ENCODE measurements around the gene PTH1R. TPM values are rescaled to one million over a fixed set of nuclear protein-coding genes. Genes with fewer than 3 reads are reported as not detected.

PTH1R gene
- total and polyA plus RNA-seq, 3 donors from 2014 or later = 8.4 to 11.3 (median 10.2) TPM

- DNase-seq = peak; percentile 79
- H3K27ac ChIP-seq = no peak overlapping the region
- 36 to 46% methylated on average over 4 to 5 of the region's 5 CpGs for WGBS, 2 donors
- no peaks in the 10 kb centered on the region for H3K9me3 ChIP-seq
- peaks cover 24% of the 10 kb centered on the region for H3K4me1 ChIP-seq
- intact Hi-C loops (cut with DNase I; ENCODE audit: low total_unique reads) = no loop called here
- no peak overlapping the region for H3K4me3 ChIP-seq
- H3K36me3 ChIP-seq (ENCODE audit: low read depth, missing control alignments) = no peaks in the 10 kb centered on the region
- no peaks in the 10 kb centered on the region for H3K27me3 ChIP-seq
- TF ChIP-seq CTCF (IDR thresholded peaks at IDR 0.05) (peak; percentile 79 to 86 (median 80)), POLR2A (IDR thresholded peaks at IDR 0.05) (no peak)
Observed at GRCh38 chr3:46895204-46895660, 17.7 kb downstream of the PTH1R start.

- H3K27me3 ChIP-seq = no peaks in the 10 kb centered on the region
- whole genome bisulfite sequencing, 2 donors = 78 to 83% methylated on average over 3 to 4 of the region's 4 CpGs
- intact Hi-C loops (cut with DNase I; ENCODE audit: low total_unique reads) = no loop called here
- H3K9me3 ChIP-seq = no peaks in the 10 kb centered on the region
- no peaks in the 10 kb centered on the region for H3K36me3 ChIP-seq (ENCODE audit: low read depth, missing control alignments)
- H3K4me3 ChIP-seq = no peak overlapping the region
- TF ChIP-seq POLR2A (IDR thresholded peaks at IDR 0.05) (no peak), CTCF (IDR thresholded peaks at IDR 0.05) (no peak)
- no peak overlapping the region for H3K27ac ChIP-seq
- H3K4me1 ChIP-seq = peaks cover 24% of the 10 kb centered on the region
- DNase-seq = no peak
Observed at GRCh38 chr3:46895761-46896160, 18.2 kb downstream of the PTH1R start.

- no peak for TF ChIP-seq CTCF (IDR thresholded peaks at IDR 0.05)
- no peak for TF ChIP-seq POLR2A (IDR thresholded peaks at IDR 0.05)
- no peak overlapping the region for H3K27ac ChIP-seq
- intact Hi-C loops (cut with DNase I; ENCODE audit: low total_unique reads) = no loop called here
- H3K36me3 ChIP-seq (ENCODE audit: low read depth, missing control alignments) = no peaks in the 10 kb centered on the region
- DNase-seq = no peak
- no peak overlapping the region for H3K4me3 ChIP-seq
- H3K4me1 ChIP-seq = peaks cover 24% of the 10 kb centered on the region
- 67 to 91% methylated on average over 3 to 5 of the region's 5 CpGs for WGBS, 2 donors
- no peaks in the 10 kb centered on the region for H3K27me3 ChIP-seq
- H3K9me3 ChIP-seq = no peaks in the 10 kb centered on the region
Observed at GRCh38 chr3:46896386-46896785, 18.9 kb downstream of the PTH1R start.

- no peaks in the 10 kb centered on the region for H3K27me3 ChIP-seq
- WGBS, 2 donors = 93 to 96% methylated on average over 2 of the region's 2 CpGs
- no peak overlapping the region for H3K4me3 ChIP-seq
- intact Hi-C loops (cut with DNase I; ENCODE audit: low total_unique reads) = no loop called here
- H3K9me3 ChIP-seq = no peaks in the 10 kb centered on the region
- TF ChIP-seq CTCF (IDR thresholded peaks at IDR 0.05) (no peak), POLR2A (IDR thresholded peaks at IDR 0.05) (no peak)
- no peak overlapping the region for H3K27ac ChIP-seq
- no peaks in the 10 kb centered on the region for H3K36me3 ChIP-seq (ENCODE audit: low read depth, missing control alignments)
- H3K4me1 ChIP-seq = peaks cover 22% of the 10 kb centered on the region
- DNase-seq = no peak
Observed at GRCh38 chr3:46897031-46897430, 19.5 kb downstream of the PTH1R start.

GRCh38 chr3:46897829-46898320 is 20.4 kb downstream of the PTH1R start:
- intact Hi-C loops (cut with DNase I; ENCODE audit: low total_unique reads) = no loop called here

More at GRCh38 chr3:46897829-46898320, 20.4 kb downstream of the PTH1R start:
- Histone ChIP-seq H3K36me3 (ENCODE audit: low read depth, missing control alignments) (no peaks in the 10 kb centered on the region), H3K4me3 (no peak overlapping the region), H3K27me3 (no peaks in the 10 kb centered on the region), H3K4me1 (peaks cover 13% of the 10 kb centered on the region), H3K9me3 (no peaks in the 10 kb centered on the region), H3K27ac (no peak overlapping the region)
- WGBS, 2 donors = 56 to 73% methylated on average over 8 to 15 of the region's 15 CpGs
- TF ChIP-seq CTCF (IDR thresholded peaks at IDR 0.05) (no peak), POLR2A (IDR thresholded peaks at IDR 0.05) (no peak)
- no peak for DNase-seq

Data from testis (tissue), 3 donors.